Measurements from ENCODE around the gene ACOT6.
"Not testable (repeated sequence)": the region's sequence is repeated elsewhere in the genome, so short reads cannot be mapped to it uniquely, and the experiment has no call there.

ACOT6 gene, protein sequence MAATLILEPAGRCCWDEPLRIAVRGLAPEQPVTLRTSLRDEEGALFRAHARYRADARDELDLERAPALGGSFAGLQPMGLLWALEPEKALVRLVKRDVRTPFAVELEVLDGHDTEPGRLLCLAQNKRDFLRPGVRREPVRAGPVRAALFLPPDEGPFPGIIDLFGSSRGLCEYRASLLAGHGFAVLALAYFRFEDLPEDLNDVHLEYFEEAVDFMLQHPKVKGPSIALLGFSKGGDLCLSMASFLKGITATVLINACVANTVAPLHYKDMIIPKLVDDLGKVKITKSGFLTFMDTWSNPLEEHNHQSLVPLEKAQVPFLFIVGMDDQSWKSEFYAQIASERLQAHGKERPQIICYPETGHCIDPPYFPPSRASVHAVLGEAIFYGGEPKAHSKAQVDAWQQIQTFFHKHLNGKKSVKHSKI

DNA sequence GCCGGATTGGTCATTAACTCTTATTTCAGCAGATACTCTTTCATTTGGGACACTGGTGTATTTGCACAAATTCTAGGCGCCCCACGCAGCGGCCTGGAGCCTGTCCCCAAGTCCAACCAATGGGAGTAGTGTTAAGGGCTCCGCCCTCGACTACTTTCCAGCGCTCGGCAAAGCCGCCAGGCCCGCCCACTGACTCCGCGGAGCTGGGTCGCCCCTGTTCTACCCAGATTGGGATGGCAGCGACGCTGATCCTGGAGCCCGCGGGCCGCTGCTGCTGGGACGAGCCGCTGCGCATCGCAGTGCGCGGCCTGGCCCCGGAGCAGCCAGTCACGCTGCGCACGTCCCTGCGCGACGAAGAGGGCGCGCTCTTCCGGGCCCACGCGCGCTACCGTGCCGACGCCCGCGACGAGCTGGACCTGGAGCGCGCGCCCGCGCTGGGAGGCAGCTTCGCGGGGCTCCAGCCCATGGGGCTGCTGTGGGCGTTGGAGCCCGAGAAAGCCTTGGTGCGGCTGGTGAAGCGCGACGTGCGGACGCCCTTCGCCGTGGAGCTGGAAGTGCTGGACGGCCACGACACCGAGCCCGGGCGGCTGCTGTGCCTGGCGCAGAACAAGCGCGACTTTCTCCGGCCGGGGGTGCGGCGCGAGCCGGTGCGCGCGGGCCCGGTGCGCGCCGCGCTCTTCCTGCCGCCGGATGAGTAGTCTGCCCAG, at the start of gene ACOT6:
TSS of gene ACOT6 (plus strand) at position 179 of the 707 bp plus-strand sequence. CDS start at position 234, 55 bp downstream.
- DNase-seq (ENCODE audit: low read depth, low spot score), result no peak

DNA sequence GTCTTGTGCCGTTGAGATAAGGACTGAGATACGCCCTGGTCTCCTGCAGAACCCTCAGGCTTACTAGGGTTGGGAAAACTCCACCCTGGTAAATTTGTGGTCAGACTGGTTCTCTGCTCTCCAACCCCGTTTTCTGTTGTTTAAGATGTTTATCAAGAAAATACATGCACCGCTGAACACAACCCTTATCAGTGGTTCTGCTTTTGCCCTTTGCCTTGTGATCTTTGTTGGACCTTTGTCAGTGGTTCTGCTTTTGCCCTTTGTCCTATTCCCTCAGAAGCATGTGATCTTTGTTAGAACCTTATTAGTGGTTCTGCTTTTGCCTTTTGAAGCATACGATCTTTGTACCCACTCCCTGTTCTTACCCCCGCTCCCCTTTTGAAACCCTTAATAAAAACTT, 49.6 kb upstream of the ACOT6 start:
- not testable (repeated sequence) for DNase-seq (ENCODE audit: low read depth, low spot score)

DNA sequence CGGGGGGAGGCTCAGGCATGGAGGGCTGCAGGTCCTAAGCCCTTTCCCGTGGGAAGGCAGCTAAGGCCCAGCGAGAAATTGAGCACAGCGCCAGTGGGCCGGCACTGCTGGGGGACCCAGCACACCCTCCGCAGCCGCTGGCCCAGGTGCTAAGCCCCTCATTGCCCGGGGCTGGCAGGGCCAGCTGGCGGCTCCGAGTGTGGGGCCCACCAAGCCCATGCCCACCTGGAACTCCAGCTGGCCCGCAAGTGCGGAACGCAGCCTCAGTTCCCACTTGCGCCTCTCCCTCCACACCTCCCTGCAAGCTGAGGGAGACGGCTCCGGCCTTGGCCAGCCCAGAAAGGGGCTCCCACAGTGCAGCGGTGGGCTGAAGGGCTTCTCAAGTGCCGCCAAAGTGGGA, 45.9 kb upstream of the ACOT6 start:
- DNase-seq (ENCODE audit: low read depth, low spot score), result not testable (repeated sequence)

DNA sequence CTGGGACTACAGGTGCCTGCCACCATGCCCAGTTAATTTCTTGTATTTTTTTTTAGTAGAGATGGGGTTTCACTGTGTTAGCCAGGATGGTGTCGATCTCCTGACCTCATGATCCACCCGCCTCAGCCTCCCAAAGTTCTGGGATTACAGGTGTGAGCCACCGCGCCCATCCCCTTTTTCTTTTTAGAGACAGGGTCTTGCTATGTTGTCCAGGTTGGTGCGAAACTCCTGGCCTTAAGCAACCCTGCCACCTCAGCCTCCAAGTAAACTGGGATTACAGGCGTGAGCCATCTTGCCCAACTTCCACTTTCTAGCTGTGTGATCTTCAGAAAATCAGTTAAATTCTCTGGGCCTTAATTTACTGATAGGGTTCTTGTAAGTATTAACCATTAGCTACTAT, 45.4 kb upstream of the ACOT6 start:
- not testable (repeated sequence) for DNase-seq (ENCODE audit: low read depth, low spot score)

DNA sequence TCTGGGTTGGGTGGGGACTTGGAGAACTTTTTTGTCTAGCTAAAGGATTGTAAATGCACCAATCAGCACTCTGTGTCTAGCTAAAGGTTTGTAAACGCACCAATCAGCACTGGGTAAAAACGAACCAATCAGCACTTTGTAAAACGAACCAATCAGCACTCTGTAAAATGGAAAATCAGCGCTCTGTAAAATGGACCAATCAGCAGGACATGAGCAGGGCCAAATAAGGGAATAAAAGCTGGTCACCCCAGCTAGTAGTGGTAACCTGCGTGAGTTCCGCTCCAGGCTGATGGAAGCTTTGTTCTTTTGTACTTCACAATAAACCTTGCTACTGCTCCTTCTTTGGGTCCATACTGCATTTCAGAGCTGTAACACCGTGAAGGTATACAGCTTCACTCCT, 45.0 kb upstream of the ACOT6 start:
- no peak for DNase-seq (ENCODE audit: low read depth, low spot score)

DNA sequence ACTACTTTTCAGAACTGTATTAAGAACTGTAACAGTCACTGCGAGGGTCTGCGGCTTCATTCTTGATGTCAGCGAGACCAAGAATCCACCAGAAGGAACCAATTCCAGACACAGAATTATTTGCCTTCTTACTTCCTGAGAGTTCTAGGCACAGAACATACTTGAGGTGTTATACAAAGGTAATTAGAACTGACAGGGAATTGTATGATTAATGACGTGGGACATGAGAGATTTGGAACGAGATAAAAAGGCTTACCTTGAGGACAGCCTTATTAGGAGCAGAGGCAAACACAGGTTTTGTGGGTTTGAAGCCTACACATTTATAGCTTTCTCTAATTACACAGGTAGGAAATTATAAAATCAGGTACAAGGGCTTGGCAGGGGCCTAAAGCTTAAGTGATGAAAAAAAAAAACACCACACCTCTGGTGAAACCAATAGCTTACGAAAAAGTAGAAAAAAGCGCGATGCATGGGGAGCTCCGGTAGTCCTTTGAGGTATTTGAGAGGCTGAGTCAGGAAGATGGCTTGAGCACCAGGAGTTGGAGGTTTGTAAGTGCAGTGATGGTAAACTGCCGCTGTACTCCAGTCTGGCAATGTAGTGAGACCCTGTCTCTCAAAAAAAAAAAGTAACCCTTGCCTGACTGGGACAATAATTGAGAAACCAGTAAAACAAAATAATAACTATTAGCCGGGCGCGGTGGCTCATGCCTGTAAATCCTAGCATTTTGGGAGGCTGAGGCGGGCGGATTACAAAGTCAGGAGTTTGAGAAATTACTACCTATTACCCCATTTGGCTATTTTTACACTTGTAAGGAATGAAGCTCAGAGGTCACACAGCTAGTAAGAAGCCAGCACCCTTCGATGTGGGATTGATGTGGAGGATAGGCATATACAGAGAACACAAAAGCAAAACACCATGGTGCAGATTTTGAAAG, 44.1 kb upstream of the ACOT6 start:
- no peak for DNase-seq (ENCODE audit: low read depth, low spot score)

DNA sequence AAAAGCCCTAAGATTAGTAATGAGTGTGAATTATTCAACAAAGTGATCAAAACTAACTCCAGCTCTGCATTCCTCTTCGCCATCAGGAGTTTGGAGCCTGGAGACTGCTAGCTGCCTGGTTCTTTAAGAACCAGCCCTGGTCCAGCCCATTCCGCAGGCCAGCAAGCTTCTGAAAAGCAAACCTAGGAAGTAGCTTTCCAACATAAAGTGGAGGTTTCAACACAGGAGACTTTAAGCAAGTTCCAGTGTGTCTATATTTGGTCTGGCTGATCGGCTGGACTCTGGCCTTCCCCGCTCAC, 43.5 kb upstream of the ACOT6 start:
- not testable (repeated sequence) for DNase-seq (ENCODE audit: low read depth, low spot score)

DNA sequence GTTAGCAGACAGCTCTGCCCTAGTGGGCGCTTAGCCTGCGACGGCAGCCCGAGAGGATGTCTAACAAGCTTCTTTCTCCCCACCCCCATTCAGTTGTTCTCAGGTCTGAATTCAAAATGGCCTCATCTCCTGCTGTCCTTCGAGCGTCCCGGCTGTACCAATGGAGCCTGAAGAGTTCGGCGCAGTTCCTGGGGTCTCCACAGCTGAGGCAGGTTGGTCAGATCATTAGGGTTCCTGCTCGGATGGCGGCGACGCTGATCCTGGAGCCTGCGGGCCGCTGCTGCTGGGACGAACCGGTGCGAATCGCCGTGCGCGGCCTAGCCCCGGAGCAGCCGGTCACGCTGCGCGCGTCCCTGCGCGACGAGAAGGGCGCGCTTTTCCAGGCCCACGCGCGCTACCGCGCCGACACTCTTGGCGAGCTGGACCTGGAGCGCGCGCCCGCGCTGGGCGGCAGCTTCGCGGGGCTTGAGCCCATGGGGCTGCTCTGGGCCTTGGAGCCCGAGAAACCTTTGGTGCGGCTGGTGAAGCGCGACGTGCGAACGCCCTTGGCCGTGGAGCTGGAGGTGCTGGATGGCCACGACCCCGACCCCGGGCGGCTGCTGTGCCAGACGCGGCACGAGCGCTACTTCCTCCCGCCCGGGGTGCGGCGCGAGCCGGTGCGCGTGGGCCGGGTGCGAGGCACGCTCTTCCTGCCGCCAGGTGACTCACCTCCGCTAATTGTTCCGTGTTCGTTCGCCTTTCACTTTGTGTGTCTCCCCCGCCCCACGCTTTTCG, 42.9 kb upstream of the ACOT6 start, which contains the start of gene ACOT2:
TSS of gene ACOT2 (plus strand) at position 29 of the 774 bp plus-strand sequence. CDS start at position 57, 28 bp downstream.
- DNase-seq (ENCODE audit: low read depth, low spot score), result peak; percentile 74

DNA sequence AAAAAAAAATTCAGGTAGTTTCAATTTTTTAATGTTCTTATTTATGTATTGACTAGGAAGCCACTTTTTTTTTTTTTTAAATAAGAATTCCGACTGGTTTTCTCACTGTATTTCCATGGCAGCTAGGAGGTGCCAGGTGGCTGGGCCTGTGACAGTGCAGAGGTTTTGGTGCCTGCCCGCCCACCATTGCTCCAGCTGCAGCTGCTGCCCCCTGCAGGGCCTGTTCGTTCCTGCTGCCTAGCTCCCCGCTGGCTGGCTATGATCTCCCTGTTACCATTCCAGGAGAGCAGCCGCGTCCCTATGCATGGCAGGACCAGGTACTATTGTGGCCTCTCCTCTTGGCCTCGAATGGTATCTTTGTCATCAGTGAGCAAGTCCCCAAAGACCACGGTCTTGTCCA, 41.4 kb upstream of the ACOT6 start:
- DNase-seq (ENCODE audit: low read depth, low spot score), result not testable (repeated sequence)

DNA sequence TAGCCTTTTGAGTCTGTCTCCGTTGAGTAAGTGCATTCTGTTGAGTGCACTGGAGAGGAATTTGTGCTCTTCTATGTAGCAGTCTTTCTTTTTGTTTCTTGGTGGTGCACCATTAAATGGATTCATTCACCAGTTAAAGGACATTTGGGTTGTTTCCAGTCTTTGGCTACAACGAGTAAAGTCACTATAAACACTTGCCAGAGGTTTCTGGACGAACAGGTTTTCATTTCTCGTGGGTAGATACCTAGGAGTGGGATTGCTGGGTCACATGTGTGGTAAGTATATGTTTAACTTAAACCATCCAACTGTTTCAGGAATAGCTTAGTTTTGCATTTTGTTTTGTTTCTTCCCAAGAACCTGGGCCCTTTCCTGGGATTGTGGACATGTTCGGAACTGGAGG, 39.3 kb upstream of the ACOT6 start:
- not testable (repeated sequence) for DNase-seq (ENCODE audit: low read depth, low spot score)

DNA sequence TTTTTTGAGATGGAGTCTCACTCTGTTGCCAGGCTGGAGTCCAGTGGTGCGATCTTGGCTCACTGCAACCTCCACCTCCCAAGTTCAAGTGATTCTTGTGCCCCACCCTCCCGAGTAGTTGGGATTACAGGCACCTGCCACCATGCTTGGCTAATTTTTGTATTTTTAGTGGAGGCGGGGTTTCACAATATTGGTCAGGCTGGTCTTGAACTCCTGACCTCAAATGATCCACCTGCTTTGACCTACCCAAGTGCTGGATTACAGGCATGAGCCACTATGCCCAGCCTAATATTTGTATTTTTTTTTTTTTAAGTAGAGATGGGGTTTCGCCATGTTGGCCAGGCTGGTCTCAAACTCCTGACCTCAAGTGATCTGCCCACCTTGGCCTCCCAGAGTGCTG, 38.6 kb upstream of the ACOT6 start:
- DNase-seq (ENCODE audit: low read depth, low spot score), result not testable (repeated sequence)

DNA sequence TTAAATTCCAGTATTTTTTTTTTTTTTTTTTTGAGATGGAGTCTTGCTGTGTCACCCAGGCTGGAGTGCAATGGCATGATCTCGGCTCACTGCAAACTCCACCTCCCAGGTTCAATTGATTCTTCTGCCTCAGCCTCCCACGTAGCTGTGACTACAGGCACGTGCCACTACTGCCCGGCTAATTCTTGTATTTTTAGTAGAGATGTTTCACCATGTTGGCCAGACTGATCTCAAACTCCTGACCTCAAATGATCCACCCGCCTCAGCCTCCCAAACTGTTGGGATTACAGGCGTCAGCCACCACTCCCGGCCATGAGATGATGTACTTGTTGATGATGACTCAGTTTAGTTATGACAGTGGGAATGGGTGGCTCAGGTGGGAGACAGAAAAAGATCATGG, 38.1 kb upstream of the ACOT6 start:
- DNase-seq (ENCODE audit: low read depth, low spot score), result not testable (repeated sequence)

DNA sequence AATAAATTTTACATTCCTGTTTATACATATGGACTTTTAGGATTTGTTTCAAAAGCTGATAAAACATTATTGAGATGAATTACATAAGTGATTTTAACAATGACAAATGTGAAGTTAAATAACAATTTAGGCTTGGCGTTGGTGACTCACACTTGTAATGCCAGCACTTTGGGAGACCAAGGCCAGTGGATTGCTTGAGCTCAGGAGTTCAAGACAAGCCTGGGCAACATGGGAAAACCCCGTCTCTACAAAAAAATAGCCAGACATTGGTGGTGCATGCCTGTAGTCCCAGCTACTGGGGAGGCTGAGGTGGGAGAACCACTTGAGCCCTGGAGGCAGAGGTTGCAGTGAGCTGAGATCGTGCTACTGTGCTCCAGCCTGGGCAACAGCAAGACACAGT, 35.9 kb upstream of the ACOT6 start:
- DNase-seq (ENCODE audit: low read depth, low spot score), result no peak

DNA sequence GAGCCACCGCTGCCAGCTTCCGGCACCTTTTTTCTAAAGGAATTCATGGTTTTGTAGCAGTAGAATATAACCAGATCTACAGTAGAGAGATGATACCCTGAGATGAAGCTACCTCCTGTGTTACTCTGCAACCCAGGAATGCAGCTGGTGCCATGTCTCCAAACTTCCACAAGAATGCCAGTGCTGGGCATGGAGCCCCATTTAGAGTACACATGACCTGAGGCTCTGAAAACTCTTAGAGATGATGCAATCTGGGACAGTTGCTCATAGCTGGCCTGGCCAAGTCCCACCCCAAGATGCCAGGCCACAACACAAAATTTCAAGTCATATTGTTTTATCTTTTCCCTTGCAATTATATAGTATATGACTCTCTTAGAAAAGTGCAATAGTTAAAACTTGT, 35.1 kb upstream of the ACOT6 start:
- not testable (repeated sequence) for DNase-seq (ENCODE audit: low read depth, low spot score)

DNA sequence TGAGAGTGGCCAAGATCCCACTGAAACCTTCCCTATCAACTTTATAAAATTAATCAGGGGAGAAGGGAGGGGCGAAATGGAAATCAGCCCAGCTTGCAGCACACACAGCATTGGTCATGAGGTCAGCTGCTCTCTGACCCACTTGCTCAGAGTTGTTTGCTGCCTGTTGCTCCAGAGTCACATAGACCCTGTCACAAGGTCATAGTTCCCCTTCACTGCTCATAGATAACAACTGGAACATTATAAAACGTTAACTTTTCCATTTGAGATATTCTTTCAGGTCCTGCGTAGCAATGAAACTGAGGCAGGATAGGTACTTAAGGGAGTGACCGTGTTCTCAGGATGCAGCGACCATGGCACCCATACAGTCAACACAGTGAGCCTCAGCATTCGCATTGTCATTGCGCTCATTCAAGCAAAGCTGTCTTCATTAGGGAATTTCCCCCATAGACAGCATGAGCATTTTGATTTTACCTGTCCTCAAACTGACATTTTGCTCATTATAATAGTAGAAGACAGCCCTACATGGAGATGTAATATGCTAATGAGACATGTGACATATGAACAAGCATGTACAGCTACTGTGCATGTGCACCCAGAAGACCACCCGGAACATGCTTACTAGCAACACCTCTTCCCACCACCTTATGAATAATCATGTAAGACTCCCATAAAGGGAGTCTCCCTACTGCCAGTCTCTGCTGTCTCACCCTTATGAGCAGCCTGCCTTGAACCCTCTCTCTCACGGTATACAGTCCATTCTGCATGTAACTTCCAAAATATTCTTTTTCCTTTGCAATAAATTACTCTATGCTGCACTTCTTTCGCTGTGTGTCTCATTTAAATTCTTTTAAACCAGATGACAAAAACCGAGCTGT, 30.0 kb upstream of the ACOT6 start:
- DNase-seq (ENCODE audit: low read depth, low spot score), result not testable (repeated sequence)

DNA sequence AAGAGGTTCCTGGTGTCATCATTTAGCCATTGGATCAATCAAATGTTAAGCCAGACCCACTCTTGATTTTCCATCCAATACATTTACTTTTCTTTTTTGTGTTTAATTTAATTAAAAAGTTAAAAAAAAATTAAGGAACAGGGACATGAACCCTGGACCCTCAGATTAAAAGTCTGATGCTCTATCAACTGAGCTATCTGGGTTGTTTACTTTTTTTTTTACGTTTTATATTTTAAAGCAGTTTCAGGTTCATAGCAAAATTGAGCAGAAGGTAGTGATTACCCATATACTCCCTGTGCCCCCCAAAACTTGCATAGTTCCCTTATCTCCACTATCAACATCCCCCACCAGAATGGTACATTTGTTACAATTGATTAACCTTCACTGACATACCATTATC, 23.6 kb upstream of the ACOT6 start:
- no peak for DNase-seq (ENCODE audit: low read depth, low spot score)

DNA sequence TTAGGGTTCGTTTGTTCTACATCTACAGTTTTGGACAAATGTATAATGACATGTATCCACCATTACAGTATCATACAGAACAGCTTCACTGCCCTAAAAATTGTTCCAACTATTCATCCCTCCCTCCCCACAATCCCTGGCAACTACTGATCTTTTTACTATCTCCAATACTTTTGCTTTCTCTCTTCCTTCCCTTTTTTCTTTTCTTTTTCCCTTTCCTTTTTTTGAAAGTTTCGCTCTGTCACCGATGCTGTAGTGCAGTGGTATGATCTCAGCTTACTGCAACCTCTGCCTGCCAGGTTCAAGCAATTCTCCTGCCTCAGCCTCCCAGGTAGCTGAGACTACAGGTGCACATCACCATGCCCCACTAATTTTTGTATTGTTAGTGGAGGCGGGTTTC, 23.2 kb upstream of the ACOT6 start:
- no peak for DNase-seq (ENCODE audit: low read depth, low spot score)

DNA sequence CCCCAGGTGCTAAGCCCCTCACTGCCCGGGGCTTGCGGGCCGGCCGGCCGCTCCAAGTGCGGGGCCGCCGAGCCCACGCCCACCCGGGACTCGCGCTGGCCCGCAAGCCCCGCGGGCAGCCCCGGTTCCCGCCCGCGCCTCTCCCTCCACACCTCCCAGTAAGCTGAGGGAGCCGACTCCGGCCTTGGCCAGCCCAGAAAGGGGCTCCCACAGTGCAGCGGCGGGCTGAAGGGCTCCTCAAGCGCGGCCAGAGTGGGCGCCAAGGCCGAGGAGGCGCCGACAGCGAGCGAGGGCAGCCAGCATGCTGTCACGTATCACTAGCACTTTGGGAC, 21.7 kb upstream of the ACOT6 start:
- DNase-seq (ENCODE audit: low read depth, low spot score), result not testable (repeated sequence)

DNA sequence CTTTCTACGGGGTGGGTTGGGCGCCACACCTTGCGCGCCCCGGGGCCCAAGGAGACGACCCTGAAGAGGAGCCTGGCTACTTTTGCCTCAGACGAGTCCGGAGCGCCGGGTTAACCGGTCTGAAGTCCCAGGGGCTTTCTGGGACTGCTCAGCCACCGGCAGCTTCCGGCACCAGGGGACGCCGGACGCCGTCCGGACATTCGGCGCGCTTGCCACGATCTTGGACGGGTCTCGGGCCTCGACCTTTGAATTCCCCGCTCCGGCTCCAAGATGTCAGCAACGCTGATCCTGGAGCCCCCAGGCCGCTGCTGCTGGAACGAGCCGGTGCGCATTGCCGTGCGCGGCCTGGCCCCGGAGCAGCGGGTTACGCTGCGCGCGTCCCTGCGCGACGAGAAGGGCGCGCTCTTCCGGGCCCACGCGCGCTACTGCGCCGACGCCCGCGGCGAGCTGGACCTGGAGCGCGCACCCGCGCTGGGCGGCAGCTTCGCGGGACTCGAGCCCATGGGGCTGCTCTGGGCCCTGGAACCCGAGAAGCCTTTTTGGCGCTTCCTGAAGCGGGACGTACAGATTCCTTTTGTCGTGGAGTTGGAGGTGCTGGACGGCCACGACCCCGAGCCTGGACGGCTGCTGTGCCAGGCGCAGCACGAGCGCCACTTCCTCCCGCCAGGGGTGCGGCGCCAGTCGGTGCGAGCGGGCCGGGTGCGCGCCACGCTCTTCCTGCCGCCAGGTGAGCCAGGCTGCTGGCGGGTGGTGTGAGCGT, 20.4 kb upstream of the ACOT6 start, which contains the start of gene ACOT4:
TSS of gene ACOT4 (plus strand) at position 184 of the 760 bp plus-strand sequence. CDS start at position 271, 87 bp downstream.
- DNase-seq (ENCODE audit: low read depth, low spot score), result no peak

Data from brain pericyte (primary cell).